Measurements from ENCODE around the gene LENG8.

DNA sequence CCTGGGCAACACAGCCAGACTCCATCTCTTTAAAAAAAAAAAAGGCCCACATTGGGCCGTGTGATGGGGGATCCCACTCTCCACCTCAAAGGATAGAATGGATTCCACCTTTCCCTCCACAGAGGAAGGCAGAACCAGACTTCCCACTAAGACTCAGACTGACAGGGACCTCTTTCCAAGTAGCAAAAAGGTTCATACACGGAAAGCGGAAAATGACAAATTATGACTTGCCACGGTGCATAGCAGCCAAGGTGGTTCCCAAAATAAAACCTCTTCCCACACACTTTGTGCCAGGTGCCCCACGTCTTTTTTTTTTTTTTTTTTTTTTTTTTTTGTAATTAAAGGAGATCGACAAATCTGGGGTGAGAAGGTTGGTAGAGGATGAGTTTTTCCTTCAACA is 48.1 kb upstream of the LENG8 start:
- TF ChIP-seq, protein P1, sequence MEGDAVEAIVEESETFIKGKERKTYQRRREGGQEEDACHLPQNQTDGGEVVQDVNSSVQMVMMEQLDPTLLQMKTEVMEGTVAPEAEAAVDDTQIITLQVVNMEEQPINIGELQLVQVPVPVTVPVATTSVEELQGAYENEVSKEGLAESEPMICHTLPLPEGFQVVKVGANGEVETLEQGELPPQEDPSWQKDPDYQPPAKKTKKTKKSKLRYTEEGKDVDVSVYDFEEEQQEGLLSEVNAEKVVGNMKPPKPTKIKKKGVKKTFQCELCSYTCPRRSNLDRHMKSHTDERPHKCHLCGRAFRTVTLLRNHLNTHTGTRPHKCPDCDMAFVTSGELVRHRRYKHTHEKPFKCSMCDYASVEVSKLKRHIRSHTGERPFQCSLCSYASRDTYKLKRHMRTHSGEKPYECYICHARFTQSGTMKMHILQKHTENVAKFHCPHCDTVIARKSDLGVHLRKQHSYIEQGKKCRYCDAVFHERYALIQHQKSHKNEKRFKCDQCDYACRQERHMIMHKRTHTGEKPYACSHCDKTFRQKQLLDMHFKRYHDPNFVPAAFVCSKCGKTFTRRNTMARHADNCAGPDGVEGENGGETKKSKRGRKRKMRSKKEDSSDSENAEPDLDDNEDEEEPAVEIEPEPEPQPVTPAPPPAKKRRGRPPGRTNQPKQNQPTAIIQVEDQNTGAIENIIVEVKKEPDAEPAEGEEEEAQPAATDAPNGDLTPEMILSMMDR (IDR thresholded peaks at IDR 0.05): no peak
- TF ChIP-seq POLR2A (IDR thresholded peaks at IDR 0.05): no peak

Measured in adrenal gland (tissue), 5 donors.